GM06990 (cell line): ENCODE results near the gene ZNF576.

Experiments used
- DNase-seq: peaks from one replicate; pipeline ENCODE4 v3.0.0-alpha.2; 2011; ENCODE audit not compliant: insufficient read length; ENCODE audit errors: extremely low read depth
- H3K27me3 ChIP-seq: replicated peaks from 2 replicates; pipeline ENCODE4 v1.6.0; 2011; ENCODE audit warnings: low read length; ENCODE audit not compliant: control insufficient read depth, insufficient read depth
- H3K36me3 ChIP-seq: 2 replicates; pipeline ENCODE4 v1.5.1; 2011; ENCODE audit warnings: low read length; ENCODE audit not compliant: control insufficient read depth, insufficient read depth
- H3K4me3 ChIP-seq: replicated peaks from 2 replicates; pipeline ENCODE4 v1.5.1; 2011; ENCODE audit warnings: low read depth, mild to moderate bottlenecking, control low read depth, low read length
- TF ChIP-seq, protein P1 (sequence below): IDR thresholded peaks from 2 replicates; pipeline ENCODE4 v1.5.1; 2011; ENCODE audit warnings: low read length, control low read depth, mild to moderate bottlenecking, inconsistent platforms; ENCODE audit not compliant: insufficient read depth, poor library complexity, severe bottlenecking

ZNF576 gene

DNA sequence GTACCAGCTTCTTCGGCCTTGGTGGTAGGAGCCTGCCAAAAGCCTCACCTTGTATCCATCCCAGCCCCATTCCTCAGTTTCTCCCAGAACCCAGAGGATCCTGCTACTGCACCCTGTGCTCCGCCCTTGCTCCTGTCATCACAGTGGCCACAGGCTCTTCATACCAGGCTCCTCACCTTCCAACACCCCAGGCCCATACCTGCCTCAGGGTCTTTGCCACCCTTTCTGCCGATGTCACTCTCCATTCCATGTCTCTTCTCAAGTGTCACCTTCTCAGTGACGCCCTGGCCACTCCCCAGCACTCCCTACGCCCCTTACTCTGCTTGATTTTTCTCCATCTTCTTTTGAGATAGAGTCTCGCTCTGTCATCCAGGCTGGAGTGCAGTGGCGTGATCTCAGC, 13.5 kb downstream of the ZNF576 start:
- Histone ChIP-seq H3K27me3 (no peaks in the 10 kb centered on the region), H3K36me3 (peaks cover 6% of the 10 kb centered on the region), H3K4me3 (no peak overlapping the region)
- DNase-seq, result no peak
- TF ChIP-seq, protein P1, sequence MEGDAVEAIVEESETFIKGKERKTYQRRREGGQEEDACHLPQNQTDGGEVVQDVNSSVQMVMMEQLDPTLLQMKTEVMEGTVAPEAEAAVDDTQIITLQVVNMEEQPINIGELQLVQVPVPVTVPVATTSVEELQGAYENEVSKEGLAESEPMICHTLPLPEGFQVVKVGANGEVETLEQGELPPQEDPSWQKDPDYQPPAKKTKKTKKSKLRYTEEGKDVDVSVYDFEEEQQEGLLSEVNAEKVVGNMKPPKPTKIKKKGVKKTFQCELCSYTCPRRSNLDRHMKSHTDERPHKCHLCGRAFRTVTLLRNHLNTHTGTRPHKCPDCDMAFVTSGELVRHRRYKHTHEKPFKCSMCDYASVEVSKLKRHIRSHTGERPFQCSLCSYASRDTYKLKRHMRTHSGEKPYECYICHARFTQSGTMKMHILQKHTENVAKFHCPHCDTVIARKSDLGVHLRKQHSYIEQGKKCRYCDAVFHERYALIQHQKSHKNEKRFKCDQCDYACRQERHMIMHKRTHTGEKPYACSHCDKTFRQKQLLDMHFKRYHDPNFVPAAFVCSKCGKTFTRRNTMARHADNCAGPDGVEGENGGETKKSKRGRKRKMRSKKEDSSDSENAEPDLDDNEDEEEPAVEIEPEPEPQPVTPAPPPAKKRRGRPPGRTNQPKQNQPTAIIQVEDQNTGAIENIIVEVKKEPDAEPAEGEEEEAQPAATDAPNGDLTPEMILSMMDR, result no peak

GRCh38 chr19:43610493-43610892, 14.1 kb downstream of the ZNF576 start:
- Histone ChIP-seq H3K36me3 (peaks cover 6% of the 10 kb centered on the region), H3K27me3 (no peaks in the 10 kb centered on the region), H3K4me3 (no peak overlapping the region)
- TF ChIP-seq, protein P1, result no peak
- no peak for DNase-seq

GRCh38 chr19:43611788-43612187, 15.4 kb downstream of the ZNF576 start, which contains the start of gene SRRM5:
Gene SRRM5 (plus strand): TSS chr19:43612088. CDS start chr19:43612122, 34 bp downstream.
- DNase-seq, result no peak
- peaks cover 6% of the 10 kb centered on the region for H3K36me3 ChIP-seq
- TF ChIP-seq, protein P1, result no peak
- no peaks in the 10 kb centered on the region for H3K27me3 ChIP-seq
- H3K4me3 ChIP-seq, result no peak within 1 kb of the TSS

GRCh38 chr19:43612374-43612773, 16.0 kb downstream of the ZNF576 start:
- Histone ChIP-seq H3K4me3 (no peak overlapping the region), H3K36me3 (peaks cover 6% of the 10 kb centered on the region), H3K27me3 (no peaks in the 10 kb centered on the region)
- TF ChIP-seq, protein P1, result no peak
- no peak for DNase-seq

GRCh38 chr19:43616306-43616705, 19.9 kb downstream of the ZNF576 start:
- DNase-seq, result no peak
- Histone ChIP-seq H3K27me3 (no peaks in the 10 kb centered on the region), H3K4me3 (no peak overlapping the region), H3K36me3 (peaks cover 1% of the 10 kb centered on the region; the same call in 1 of the 2 replicates)
- TF ChIP-seq, protein P1, result no peak

- H3K27me3 ChIP-seq, result no peaks in the 10 kb centered on the region
- H3K4me3 ChIP-seq, result no peak overlapping the region
- peaks cover 1% of the 10 kb centered on the region; the same call in 1 of the 2 replicates for H3K36me3 ChIP-seq
- DNase-seq, result no peak
- TF ChIP-seq, protein P1, result no peak
These were observed 20.6 kb downstream of the ZNF576 start for GRCh38 chr19:43616954-43617353.
